ENCODE data around the gene POC1B.

DNA sequence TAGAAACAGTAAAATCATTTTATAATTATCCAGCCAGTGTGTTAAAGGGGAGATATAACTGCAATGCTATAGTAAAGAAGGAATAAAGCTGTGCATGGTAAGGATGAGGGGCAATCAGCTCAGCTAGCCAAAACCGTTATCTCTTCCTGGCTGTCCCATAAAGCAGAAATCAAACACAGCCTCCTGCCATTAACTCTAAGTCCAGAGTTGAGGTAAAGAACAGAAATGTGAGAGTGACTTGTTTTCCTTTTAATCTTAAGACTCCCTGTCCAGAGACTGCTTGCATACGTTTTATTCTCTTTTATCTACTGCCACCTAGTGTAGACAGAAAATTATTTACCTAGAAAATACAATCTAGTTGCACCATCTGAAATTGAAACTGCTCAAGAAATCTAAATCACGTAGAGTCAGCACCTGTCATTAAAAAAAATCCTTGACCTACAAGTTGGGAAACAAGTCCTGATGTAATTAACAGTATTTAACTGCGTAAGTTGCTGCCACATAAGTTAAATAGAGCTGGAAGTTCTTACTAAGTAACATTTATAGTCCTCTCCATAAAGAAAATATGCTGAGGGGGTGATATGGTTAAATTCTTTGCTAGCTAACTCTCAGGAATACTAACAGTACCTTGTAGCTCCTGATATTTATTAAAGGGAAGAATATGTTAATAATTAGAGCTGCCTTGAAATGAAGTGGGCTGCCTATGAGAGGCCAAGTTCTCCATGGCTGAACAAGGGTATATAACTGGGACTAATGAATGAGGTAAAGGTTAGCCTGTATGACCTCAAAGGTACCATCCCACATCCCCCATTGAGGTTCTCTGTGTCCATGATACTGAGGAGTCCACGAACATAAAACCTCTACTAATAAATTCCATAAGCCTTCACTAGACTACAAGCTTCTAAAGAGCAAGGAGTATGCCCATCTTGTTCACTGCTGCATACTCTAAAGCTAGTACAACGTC lies 63.9 kb downstream of the POC1B start:
- TF ChIP-seq, protein P1, sequence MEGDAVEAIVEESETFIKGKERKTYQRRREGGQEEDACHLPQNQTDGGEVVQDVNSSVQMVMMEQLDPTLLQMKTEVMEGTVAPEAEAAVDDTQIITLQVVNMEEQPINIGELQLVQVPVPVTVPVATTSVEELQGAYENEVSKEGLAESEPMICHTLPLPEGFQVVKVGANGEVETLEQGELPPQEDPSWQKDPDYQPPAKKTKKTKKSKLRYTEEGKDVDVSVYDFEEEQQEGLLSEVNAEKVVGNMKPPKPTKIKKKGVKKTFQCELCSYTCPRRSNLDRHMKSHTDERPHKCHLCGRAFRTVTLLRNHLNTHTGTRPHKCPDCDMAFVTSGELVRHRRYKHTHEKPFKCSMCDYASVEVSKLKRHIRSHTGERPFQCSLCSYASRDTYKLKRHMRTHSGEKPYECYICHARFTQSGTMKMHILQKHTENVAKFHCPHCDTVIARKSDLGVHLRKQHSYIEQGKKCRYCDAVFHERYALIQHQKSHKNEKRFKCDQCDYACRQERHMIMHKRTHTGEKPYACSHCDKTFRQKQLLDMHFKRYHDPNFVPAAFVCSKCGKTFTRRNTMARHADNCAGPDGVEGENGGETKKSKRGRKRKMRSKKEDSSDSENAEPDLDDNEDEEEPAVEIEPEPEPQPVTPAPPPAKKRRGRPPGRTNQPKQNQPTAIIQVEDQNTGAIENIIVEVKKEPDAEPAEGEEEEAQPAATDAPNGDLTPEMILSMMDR (IDR thresholded peaks at IDR 0.05): peak; percentile 37 to 91 (median 71)
- TF ChIP-seq POLR2A (IDR thresholded peaks at IDR 0.05): no peak
